ENCODE data around the gene NTN1. TPM values are rescaled to one million over a fixed set of nuclear protein-coding genes. Genes with fewer than 3 reads are reported as not detected.

Gene NTN1
- total and polyA plus RNA-seq, 3 experiments from 2014 or later, result 0.24 to 0.33 TPM; not detected in 1

- peaks cover 8 to 39% of the 10 kb centered on the region in 2 donors for H3K27me3 Mint-ChIP-seq
- H3K36me3 Mint-ChIP-seq, result no peaks in the 10 kb centered on the region
- H3K9me3 Mint-ChIP-seq, result no peaks in the 10 kb centered on the region
- H3K36me3 ChIP-seq (ENCODE audit: insufficient read depth, low read length), result no peaks in the 10 kb centered on the region
- ChIA-PET POLR2A (no interaction called here), CTCF (no interaction called here)
- peaks cover 0 to 4% (median 0%) of the 10 kb centered on the region in 3 donors for H3K4me1 Mint-ChIP-seq
- no peak overlapping the region for H3K4me3 ChIP-seq (ENCODE audit: low read length)
- H3K27ac ChIP-seq (ENCODE audit: low read depth, low read length), result no peak overlapping the region
- no peak overlapping the region for H3K27ac Mint-ChIP-seq
- H3K9me3 ChIP-seq (ENCODE audit: low read length), result no peaks in the 10 kb centered on the region
- peaks cover 7% of the 10 kb centered on the region for H3K27me3 ChIP-seq (ENCODE audit: insufficient read depth, low read length, poor library complexity, severe bottlenecking)
- H3K4me1 ChIP-seq (ENCODE audit: insufficient read depth, low read length), result no peaks in the 10 kb centered on the region
- H3K4me3 Mint-ChIP-seq, result no peak overlapping the region
- DNase-seq, result no peak
Measured at GRCh38 chr17:9185142-9185541, 163.8 kb downstream of the NTN1 start.

- Mint-ChIP-seq H3K4me3 (peak overlapping the region in 1 of 7 donors; percentile 56), H3K36me3 (no peaks in the 10 kb centered on the region), H3K27me3 (peaks cover 8 to 41% of the 10 kb centered on the region in 2 donors), H3K4me1 (peaks cover 0 to 4% (median 0%) of the 10 kb centered on the region in 3 donors), H3K27ac (no peak overlapping the region), H3K9me3 (no peaks in the 10 kb centered on the region)
- no peaks in the 10 kb centered on the region for H3K36me3 ChIP-seq (ENCODE audit: insufficient read depth, low read length)
- ChIA-PET CTCF (no interaction called here), POLR2A (no interaction called here)
- peaks cover 7% of the 10 kb centered on the region for H3K27me3 ChIP-seq (ENCODE audit: insufficient read depth, low read length, poor library complexity, severe bottlenecking)
- DNase-seq, result no peak
- H3K4me1 ChIP-seq (ENCODE audit: insufficient read depth, low read length), result no peaks in the 10 kb centered on the region
- H3K9me3 ChIP-seq (ENCODE audit: low read length), result no peaks in the 10 kb centered on the region
- H3K27ac ChIP-seq (ENCODE audit: low read depth, low read length), result no peak overlapping the region
- no peak overlapping the region for H3K4me3 ChIP-seq (ENCODE audit: low read length)
Measured at GRCh38 chr17:9185688-9186284, 164.5 kb downstream of the NTN1 start.

- Histone ChIP-seq H3K27ac (ENCODE audit: low read depth, low read length) (no peak overlapping the region), H3K9me3 (ENCODE audit: low read length) (no peaks in the 10 kb centered on the region), H3K36me3 (ENCODE audit: insufficient read depth, low read length) (no peaks in the 10 kb centered on the region), H3K4me3 (ENCODE audit: low read length) (no peak overlapping the region), H3K27me3 (ENCODE audit: insufficient read depth, low read length, poor library complexity, severe bottlenecking) (peaks cover 7% of the 10 kb centered on the region), H3K4me1 (ENCODE audit: insufficient read depth, low read length) (no peaks in the 10 kb centered on the region)
- peaks cover 12 to 47% of the 10 kb centered on the region in 2 donors for H3K27me3 Mint-ChIP-seq
- H3K9me3 Mint-ChIP-seq, result no peaks in the 10 kb centered on the region
- no peaks in the 10 kb centered on the region for H3K36me3 Mint-ChIP-seq
- ChIA-PET POLR2A (no interaction called here), CTCF (no interaction called here)
- no peak overlapping the region for H3K27ac Mint-ChIP-seq
- DNase-seq, result no peak
- no peak overlapping the region for H3K4me3 Mint-ChIP-seq
- H3K4me1 Mint-ChIP-seq, result peaks cover 0 to 4% (median 0%) of the 10 kb centered on the region in 3 donors
Measured at GRCh38 chr17:9187828-9188227, 166.5 kb downstream of the NTN1 start.

GRCh38 chr17:9188367-9188766 is 167.1 kb downstream of the NTN1 start:
- Mint-ChIP-seq H3K4me3 (no peak overlapping the region), H3K27ac (no peak overlapping the region), H3K27me3 (peaks cover 10 to 47% of the 10 kb centered on the region in 2 donors), H3K36me3 (no peaks in the 10 kb centered on the region), H3K4me1 (no peaks in the 10 kb centered on the region), H3K9me3 (no peaks in the 10 kb centered on the region)
- Histone ChIP-seq H3K9me3 (ENCODE audit: low read length) (no peaks in the 10 kb centered on the region), H3K36me3 (ENCODE audit: insufficient read depth, low read length) (no peaks in the 10 kb centered on the region), H3K27me3 (ENCODE audit: insufficient read depth, low read length, poor library complexity, severe bottlenecking) (peaks cover 7% of the 10 kb centered on the region), H3K4me1 (ENCODE audit: insufficient read depth, low read length) (no peaks in the 10 kb centered on the region), H3K4me3 (ENCODE audit: low read length) (no peak overlapping the region), H3K27ac (ENCODE audit: low read depth, low read length) (no peak overlapping the region)
- ChIA-PET CTCF (no interaction called here), POLR2A (no interaction called here)
- DNase-seq, result no peak

GRCh38 chr17:9189870-9190269 is 168.6 kb downstream of the NTN1 start:
- Mint-ChIP-seq H3K36me3 (no peaks in the 10 kb centered on the region), H3K27me3 (peaks cover 6 to 44% of the 10 kb centered on the region in 2 donors), H3K27ac (no peak overlapping the region), H3K4me1 (no peaks in the 10 kb centered on the region), H3K4me3 (no peak overlapping the region), H3K9me3 (no peaks in the 10 kb centered on the region)
- Histone ChIP-seq H3K4me1 (ENCODE audit: insufficient read depth, low read length) (no peaks in the 10 kb centered on the region), H3K36me3 (ENCODE audit: insufficient read depth, low read length) (no peaks in the 10 kb centered on the region), H3K4me3 (ENCODE audit: low read length) (no peak overlapping the region), H3K27me3 (ENCODE audit: insufficient read depth, low read length, poor library complexity, severe bottlenecking) (no peaks in the 10 kb centered on the region), H3K9me3 (ENCODE audit: low read length) (no peaks in the 10 kb centered on the region), H3K27ac (ENCODE audit: low read depth, low read length) (no peak overlapping the region)
- DNase-seq, result no peak
- POLR2A ChIA-PET, result no interaction called here
- CTCF ChIA-PET, result no interaction called here

- Histone ChIP-seq H3K27me3 (ENCODE audit: insufficient read depth, low read length, poor library complexity, severe bottlenecking) (no peaks in the 10 kb centered on the region), H3K4me1 (ENCODE audit: insufficient read depth, low read length) (no peaks in the 10 kb centered on the region), H3K4me3 (ENCODE audit: low read length) (no peak overlapping the region), H3K27ac (ENCODE audit: low read depth, low read length) (no peak overlapping the region), H3K9me3 (ENCODE audit: low read length) (no peaks in the 10 kb centered on the region), H3K36me3 (ENCODE audit: insufficient read depth, low read length) (no peaks in the 10 kb centered on the region)
- H3K9me3 Mint-ChIP-seq, result no peaks in the 10 kb centered on the region
- H3K4me3 Mint-ChIP-seq, result no peak overlapping the region
- H3K4me1 Mint-ChIP-seq, result no peaks in the 10 kb centered on the region
- peaks cover 6 to 33% of the 10 kb centered on the region in 2 donors for H3K27me3 Mint-ChIP-seq
- no peak for DNase-seq
- POLR2A ChIA-PET, result no interaction called here
- H3K27ac Mint-ChIP-seq, result no peak overlapping the region
- CTCF ChIA-PET, result no interaction called here
- no peaks in the 10 kb centered on the region for H3K36me3 Mint-ChIP-seq
Measured at GRCh38 chr17:9192010-9192409, 170.7 kb downstream of the NTN1 start.

GRCh38 chr17:9195411-9195810 is 174.1 kb downstream of the NTN1 start:
- H3K4me1 Mint-ChIP-seq, result no peaks in the 10 kb centered on the region
- no peak overlapping the region for H3K27ac Mint-ChIP-seq
- H3K4me3 ChIP-seq (ENCODE audit: low read length), result no peak overlapping the region
- H3K4me3 Mint-ChIP-seq, result no peak overlapping the region
- no peak for DNase-seq
- POLR2A ChIA-PET, result no interaction called here
- peaks cover 18 to 21% of the 10 kb centered on the region in 2 donors for H3K27me3 Mint-ChIP-seq
- H3K9me3 Mint-ChIP-seq, result no peaks in the 10 kb centered on the region
- H3K36me3 Mint-ChIP-seq, result no peaks in the 10 kb centered on the region
- no peak overlapping the region for H3K27ac ChIP-seq (ENCODE audit: low read depth, low read length)
- no peaks in the 10 kb centered on the region for H3K27me3 ChIP-seq (ENCODE audit: insufficient read depth, low read length, poor library complexity, severe bottlenecking)
- no peaks in the 10 kb centered on the region for H3K9me3 ChIP-seq (ENCODE audit: low read length)
- no peaks in the 10 kb centered on the region for H3K36me3 ChIP-seq (ENCODE audit: insufficient read depth, low read length)
- H3K4me1 ChIP-seq (ENCODE audit: insufficient read depth, low read length), result no peaks in the 10 kb centered on the region
- CTCF ChIA-PET, result no interaction called here

- POLR2A ChIA-PET, result no interaction called here
- no peak for DNase-seq
- H3K27me3 Mint-ChIP-seq, result peaks cover 21 to 26% of the 10 kb centered on the region in 2 donors
- no peaks in the 10 kb centered on the region for H3K4me1 Mint-ChIP-seq
- H3K4me3 Mint-ChIP-seq, result no peak overlapping the region
- CTCF ChIA-PET, result no interaction called here
- Histone ChIP-seq H3K27me3 (ENCODE audit: insufficient read depth, low read length, poor library complexity, severe bottlenecking) (no peaks in the 10 kb centered on the region), H3K4me1 (ENCODE audit: insufficient read depth, low read length) (no peaks in the 10 kb centered on the region), H3K9me3 (ENCODE audit: low read length) (no peaks in the 10 kb centered on the region), H3K36me3 (ENCODE audit: insufficient read depth, low read length) (no peaks in the 10 kb centered on the region), H3K27ac (ENCODE audit: low read depth, low read length) (no peak overlapping the region), H3K4me3 (ENCODE audit: low read length) (no peak overlapping the region)
- no peaks in the 10 kb centered on the region for H3K36me3 Mint-ChIP-seq
- no peak overlapping the region for H3K27ac Mint-ChIP-seq
- no peaks in the 10 kb centered on the region for H3K9me3 Mint-ChIP-seq
Measured at GRCh38 chr17:9195961-9196670, 174.8 kb downstream of the NTN1 start.
